Tibial nerve (tissue), 4 donors: Measurements from ENCODE around the gene MAST1. TPM values are rescaled to one million over a fixed set of nuclear protein-coding genes. Genes with fewer than 3 reads are reported as not detected.

ENCODE experiments used
- DNase-seq, 2 donors: peaks; one replicate each; pipeline ENCODE4 v3.0.0-alpha.2; 2019; ENCODE audit warnings: low spot score in 2 of 2
- H3K27ac ChIP-seq, 4 donors: fragments of 200-600 bp; sonication (generic) in 3 of 4; one replicate each; pipeline ENCODE4 v1.5.1; 2017 to 2019; ENCODE audit warnings: mild to moderate bottlenecking in 1 of 4
- H3K27me3 ChIP-seq, 2 donors: fragments of 200-600 bp; sonication (generic) in 1 of 2; one replicate each; pipeline versions ENCODE4 v1.5.1 to v1.6.0; 2017 to 2019
- H3K36me3 ChIP-seq, 3 donors: fragments of 200-600 bp; sonication (generic); one replicate each; pipeline ENCODE4 v1.5.1; 2018 to 2019
- H3K4me1 ChIP-seq, 4 donors: fragments of 200-600 bp; sonication (generic) in 3 of 4; one replicate each; pipeline ENCODE4 v1.5.1; 2017 to 2019
- H3K4me3 ChIP-seq, 4 donors: fragments of 200-600 bp; sonication (generic) in 3 of 4; one replicate each; pipeline ENCODE4 v1.5.1; 2017 to 2019; ENCODE audit warnings: mild to moderate bottlenecking in 1 of 4, moderate library complexity in 1 of 4
- H3K9me3 ChIP-seq, 4 donors: fragments of 200-600 bp; sonication (generic) in 3 of 4; one replicate each; pipeline ENCODE4 v1.5.1; 2017 to 2019
- EP300 ChIP-seq, 2 donors: sonication (generic); formaldehyde crosslinking; IDR thresholded peaks; one replicate each; pipeline ENCODE4 v1.6.1; 2017; ENCODE audit warnings: antibody characterized with exemption in 2 of 2, mild to moderate bottlenecking in 1 of 2
- POLR2A ChIP-seq, 2 donors: fragments of 450-650 bp; IDR thresholded peaks; one replicate each; pipeline ENCODE4 v1.6.1; 2017; ENCODE audit warnings: antibody characterized with exemption in 2 of 2, mild to moderate bottlenecking in 2 of 2, moderate library complexity in 2 of 2
- WGBS, 2 donors: methylation state at CpG; one replicate each; pipeline ENCODE4 v1.1.5; 2018; 5-methylcytosine and 5-hydroxymethylcytosine counted together
- total RNA-seq, 4 donors: library from RNA; depleted of rRNA; stranded (reverse); fragments of >200 nt; gene quantifications; one replicate each; pipeline ENCODE4 v1.1.0, GENCODE V29; 2016
- TF ChIP-seq, protein P1 (sequence below), 5 experiments: fragments of 200-600 bp in 3 of 5; fragments of 450-650 bp in 2 of 5; sonication (generic) in 3 of 5; IDR thresholded peaks; one replicate each; pipeline ENCODE4 v1.5.1; 2016 to 2019; ENCODE audit warnings: antibody characterized with exemption in 5 of 5, mild to moderate bottlenecking in 3 of 5, moderate library complexity in 2 of 5

The MAST1 gene
- total RNA-seq, 4 donors from 2014 or later, result not detected

DNA sequence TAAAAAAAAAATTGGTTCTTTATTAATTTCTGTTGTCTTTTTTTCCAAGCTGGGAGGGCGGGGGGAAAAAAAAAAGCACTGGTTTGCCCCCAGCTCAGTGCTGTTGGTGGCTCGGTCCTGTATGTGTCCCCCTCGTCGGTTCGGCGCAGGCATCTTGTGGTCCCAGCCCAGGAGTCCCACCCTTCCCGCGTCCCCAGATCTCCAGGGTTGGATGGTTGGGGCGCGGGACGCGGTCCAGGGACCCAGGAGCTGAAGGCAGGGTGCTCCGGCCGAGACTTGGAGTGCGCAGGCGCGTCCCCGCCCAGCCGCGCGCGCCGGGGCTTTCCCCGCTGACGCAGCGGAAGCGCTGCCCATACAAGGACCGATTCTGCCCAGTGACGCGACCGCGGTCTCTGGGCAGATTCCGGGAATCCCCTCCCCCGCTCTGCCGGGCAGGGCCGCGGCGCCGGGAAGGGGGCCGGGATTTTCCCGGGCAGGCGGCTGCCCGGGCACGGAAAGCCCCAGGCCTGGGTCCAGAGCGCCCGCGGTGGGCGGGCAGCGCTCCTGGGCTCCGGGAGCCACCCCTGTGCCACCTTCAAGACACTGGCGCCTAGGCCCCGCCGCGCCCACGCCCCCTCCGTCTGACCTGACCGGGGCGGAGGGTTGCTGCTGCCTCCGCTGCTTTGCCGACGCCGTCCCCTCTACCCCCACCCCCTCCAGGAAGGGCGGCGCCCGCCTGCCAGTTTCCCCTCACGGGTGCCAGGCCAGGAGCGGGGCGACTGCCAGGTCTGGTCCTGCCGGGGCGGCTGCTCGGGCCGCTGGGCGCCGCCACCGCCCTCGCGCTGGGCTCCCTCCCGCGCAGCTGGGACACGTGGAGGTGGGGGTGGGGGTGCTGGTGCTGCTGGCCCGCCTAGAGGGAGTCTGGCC is 44.8 kb upstream of the MAST1 start:
- Histone ChIP-seq H3K4me3 (peak overlapping the region; percentile 61 to 98 (median 79)), H3K27ac (peak overlapping the region; percentile 99 to 100 (median 99)), H3K4me1 (peaks cover 0 to 45% (median 23%) of the 10 kb centered on the region in 4 donors), H3K27me3 (no peaks in the 10 kb centered on the region), H3K36me3 (peaks cover 0 to 12% (median 0%) of the 10 kb centered on the region in 3 donors), H3K9me3 (no peaks in the 10 kb centered on the region)
- WGBS, 2 donors, result 0 to 1% methylated on average over 19 of the region's 81 CpGs
- peak; percentile 88 to 90 for DNase-seq
- peak; percentile 97 to 99 for TF ChIP-seq EP300 (IDR thresholded peaks at IDR 0.05)
- TF ChIP-seq, protein P1, sequence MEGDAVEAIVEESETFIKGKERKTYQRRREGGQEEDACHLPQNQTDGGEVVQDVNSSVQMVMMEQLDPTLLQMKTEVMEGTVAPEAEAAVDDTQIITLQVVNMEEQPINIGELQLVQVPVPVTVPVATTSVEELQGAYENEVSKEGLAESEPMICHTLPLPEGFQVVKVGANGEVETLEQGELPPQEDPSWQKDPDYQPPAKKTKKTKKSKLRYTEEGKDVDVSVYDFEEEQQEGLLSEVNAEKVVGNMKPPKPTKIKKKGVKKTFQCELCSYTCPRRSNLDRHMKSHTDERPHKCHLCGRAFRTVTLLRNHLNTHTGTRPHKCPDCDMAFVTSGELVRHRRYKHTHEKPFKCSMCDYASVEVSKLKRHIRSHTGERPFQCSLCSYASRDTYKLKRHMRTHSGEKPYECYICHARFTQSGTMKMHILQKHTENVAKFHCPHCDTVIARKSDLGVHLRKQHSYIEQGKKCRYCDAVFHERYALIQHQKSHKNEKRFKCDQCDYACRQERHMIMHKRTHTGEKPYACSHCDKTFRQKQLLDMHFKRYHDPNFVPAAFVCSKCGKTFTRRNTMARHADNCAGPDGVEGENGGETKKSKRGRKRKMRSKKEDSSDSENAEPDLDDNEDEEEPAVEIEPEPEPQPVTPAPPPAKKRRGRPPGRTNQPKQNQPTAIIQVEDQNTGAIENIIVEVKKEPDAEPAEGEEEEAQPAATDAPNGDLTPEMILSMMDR (IDR thresholded peaks at IDR 0.05), result peak in 1 of 5 experiments; percentile 33
- peak; percentile 64 to 86 for TF ChIP-seq POLR2A (IDR thresholded peaks at IDR 0.05)

DNA sequence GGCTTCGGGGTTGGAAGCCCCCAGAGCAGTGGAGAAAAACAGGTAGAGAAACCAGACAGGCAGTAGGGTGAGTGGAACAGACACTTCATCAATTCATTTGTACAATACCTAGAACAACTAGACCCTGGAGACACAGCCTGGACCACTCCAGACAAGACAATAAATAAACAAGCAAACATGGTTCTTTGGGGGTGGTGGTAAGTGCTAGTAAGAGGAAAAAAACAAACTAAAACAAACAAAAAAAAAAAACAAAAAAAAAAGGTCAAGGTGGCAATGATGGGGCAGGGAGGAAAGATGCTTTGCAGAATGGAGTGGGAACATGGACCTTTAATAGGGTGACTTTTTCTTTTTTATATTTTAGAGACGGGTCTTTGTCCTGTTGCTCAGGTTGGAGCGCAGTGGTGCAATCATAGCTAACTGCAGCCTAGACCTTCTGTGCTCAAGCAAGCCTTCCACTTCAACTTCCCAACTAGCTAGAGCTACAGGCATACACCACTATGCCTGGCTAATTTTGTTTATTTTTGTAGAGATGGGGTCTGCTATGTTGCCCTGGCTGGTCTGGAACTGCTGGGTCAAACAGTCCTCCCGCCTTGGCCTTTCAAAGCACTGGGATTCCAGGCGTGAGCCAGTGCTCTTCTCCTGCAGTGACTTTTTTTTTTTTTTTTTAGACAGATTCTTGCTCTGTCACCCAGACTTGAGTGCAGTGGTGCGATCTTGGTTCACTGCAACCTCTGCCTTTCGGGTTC is 43.9 kb upstream of the MAST1 start:
- H3K9me3 ChIP-seq, result no peaks in the 10 kb centered on the region
- H3K4me1 ChIP-seq, result peaks cover 0 to 37% (median 18%) of the 10 kb centered on the region in 4 donors
- DNase-seq, result no peak
- WGBS, 2 donors, result 69 to 74% methylated on average over 7 of the region's 7 CpGs
- peaks cover 0 to 20% (median 0%) of the 10 kb centered on the region in 3 donors for H3K36me3 ChIP-seq
- TF ChIP-seq POLR2A (IDR thresholded peaks at IDR 0.05) (no peak), EP300 (IDR thresholded peaks at IDR 0.05) (peak in 1 of 2 donors; percentile 25)
- TF ChIP-seq, protein P1 (IDR thresholded peaks at IDR 0.05), result no peak
- H3K4me3 ChIP-seq, result peak overlapping the region in 3 of 4 donors; percentile 61 to 98 (median 81)
- H3K27me3 ChIP-seq, result no peaks in the 10 kb centered on the region
- H3K27ac ChIP-seq, result peak overlapping the region; percentile 99 to 100 (median 99)

DNA sequence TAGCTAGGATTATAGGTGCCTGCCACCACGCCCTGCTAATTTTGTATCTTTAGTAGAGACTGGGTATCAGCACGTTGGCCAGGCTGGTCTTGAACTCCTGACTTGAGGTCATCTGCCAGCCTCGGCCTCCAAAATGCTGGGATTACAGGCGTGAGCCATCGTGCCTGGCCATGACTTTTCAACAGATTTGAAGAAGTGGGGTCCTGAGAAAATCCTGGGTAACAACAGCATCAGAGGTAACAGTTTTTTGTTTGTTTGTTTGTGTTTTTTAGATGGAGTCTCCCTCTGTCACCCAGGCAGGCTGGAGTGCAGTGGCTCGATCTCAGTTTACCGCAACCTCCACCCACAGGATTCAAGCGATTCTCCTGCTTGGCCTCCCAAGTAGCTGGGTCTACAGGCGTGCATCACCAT is 43.3 kb upstream of the MAST1 start:
- TF ChIP-seq POLR2A (IDR thresholded peaks at IDR 0.05), result no peak
- no peak for TF ChIP-seq EP300 (IDR thresholded peaks at IDR 0.05)
- TF ChIP-seq, protein P1 (IDR thresholded peaks at IDR 0.05), result no peak
- Histone ChIP-seq H3K36me3 (peaks cover 0 to 26% (median 0%) of the 10 kb centered on the region in 3 donors), H3K27ac (peak overlapping the region in 3 of 4 donors; percentile 38 to 100 (median 99)), H3K4me1 (peaks cover 0 to 37% (median 17%) of the 10 kb centered on the region in 4 donors), H3K9me3 (no peaks in the 10 kb centered on the region), H3K27me3 (no peaks in the 10 kb centered on the region), H3K4me3 (no peak overlapping the region)
- 92 to 93% methylated on average over 9 of the region's 9 CpGs for WGBS, 2 donors
- DNase-seq, result no peak

DNA sequence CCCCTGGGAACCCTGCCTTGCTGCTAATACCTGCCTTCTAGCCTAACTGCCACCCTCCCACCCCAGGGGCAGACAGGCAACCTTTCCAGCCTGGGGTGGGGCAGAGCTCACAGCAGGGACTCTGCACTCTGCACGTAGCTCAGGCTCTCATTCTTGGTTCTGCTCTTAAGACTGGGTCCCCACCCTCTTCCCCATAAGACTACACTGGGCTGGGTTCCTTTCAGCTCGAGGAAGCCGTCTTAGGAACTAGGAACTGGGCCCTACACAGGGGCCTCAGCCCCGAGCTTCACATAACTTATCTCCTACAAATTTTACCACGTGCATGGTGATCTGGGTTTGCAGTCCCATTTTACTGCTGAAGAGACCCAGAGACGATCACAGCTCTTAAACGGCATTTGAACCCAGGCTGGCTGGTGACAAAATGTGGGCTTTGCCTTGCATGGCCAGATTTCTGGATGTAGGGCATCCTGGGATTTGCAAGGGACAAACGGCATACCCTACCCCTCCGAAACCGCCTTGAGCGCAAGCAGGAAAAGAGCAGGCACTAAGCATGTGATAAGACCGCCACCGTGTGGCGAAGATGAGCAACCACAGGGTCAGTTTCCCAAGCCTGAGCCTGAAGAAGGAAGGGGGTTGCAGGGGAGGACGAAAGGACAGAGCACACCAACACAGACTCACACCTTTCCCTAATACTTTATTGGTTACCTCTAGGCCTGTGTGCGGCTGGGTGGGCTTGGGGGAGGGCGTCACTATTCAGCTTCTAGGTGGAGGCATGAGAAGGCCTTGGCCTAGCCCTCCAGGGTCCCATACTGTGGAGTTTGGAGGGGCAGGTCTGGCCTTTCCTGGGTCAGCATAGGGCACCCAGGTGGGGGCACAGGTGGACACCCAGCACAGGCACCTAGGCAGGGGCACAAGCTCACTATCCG is 41.9 kb upstream of the MAST1 start:
- Histone ChIP-seq H3K36me3 (peaks cover 0 to 31% (median 0%) of the 10 kb centered on the region in 3 donors), H3K27ac (peak overlapping the region in 3 of 4 donors; percentile 61 to 99 (median 69)), H3K9me3 (no peaks in the 10 kb centered on the region), H3K4me3 (peak overlapping the region in 1 of 4 donors; percentile 11), H3K4me1 (peaks cover 0 to 42% (median 22%) of the 10 kb centered on the region in 4 donors), H3K27me3 (no peaks in the 10 kb centered on the region)
- peak in 1 of 2 donors; percentile 76 for DNase-seq
- no peak for TF ChIP-seq POLR2A (IDR thresholded peaks at IDR 0.05)
- TF ChIP-seq EP300 (IDR thresholded peaks at IDR 0.05), result peak in 1 of 2 donors; percentile 68
- TF ChIP-seq, protein P1 (IDR thresholded peaks at IDR 0.05), result peak; percentile 89 to 98 (median 94)
- WGBS, 2 donors, result 4 to 5% methylated on average over 17 to 18 of the region's 18 CpGs
